HUES6 (cell line): ENCODE results near the gene FAM13A.
"Not testable (repeated sequence)": the region's sequence is repeated elsewhere in the genome, so short reads cannot be mapped to it uniquely, and the experiment has no call there.

Source experiments
- H3K27ac ChIP-seq: 2 replicates; pipeline ENCODE4 v1.7.0; 2013; ENCODE audit warnings: low read depth, mild to moderate bottlenecking, low read length, inconsistent platforms
- H3K27me3 ChIP-seq: 2 replicates; pipeline ENCODE4 v1.6.1; 2013; ENCODE audit warnings: low read length; ENCODE audit not compliant: control insufficient read depth, insufficient read depth
- H3K36me3 ChIP-seq: 2 replicates; pipeline ENCODE4 v1.6.1; 2013; ENCODE audit warnings: low read length; ENCODE audit not compliant: control insufficient read depth, insufficient read depth
- H3K4me1 ChIP-seq: 2 replicates; pipeline ENCODE4 v1.6.1; 2013; ENCODE audit warnings: low read length; ENCODE audit not compliant: control insufficient read depth, insufficient read depth
- H3K4me3 ChIP-seq: 2 replicates; pipeline ENCODE4 v1.5.1; 2013; ENCODE audit warnings: low read depth, low read length
- H3K9ac ChIP-seq: one replicate; pipeline ENCODE4 v1.6.1; 2013; ENCODE audit warnings: mild to moderate bottlenecking, low read length
- H3K9me3 ChIP-seq: 2 replicates; pipeline ENCODE4 v1.6.1; 2013; ENCODE audit warnings: low read depth, low read length; ENCODE audit not compliant: control insufficient read depth, insufficient read depth

The FAM13A gene

DNA sequence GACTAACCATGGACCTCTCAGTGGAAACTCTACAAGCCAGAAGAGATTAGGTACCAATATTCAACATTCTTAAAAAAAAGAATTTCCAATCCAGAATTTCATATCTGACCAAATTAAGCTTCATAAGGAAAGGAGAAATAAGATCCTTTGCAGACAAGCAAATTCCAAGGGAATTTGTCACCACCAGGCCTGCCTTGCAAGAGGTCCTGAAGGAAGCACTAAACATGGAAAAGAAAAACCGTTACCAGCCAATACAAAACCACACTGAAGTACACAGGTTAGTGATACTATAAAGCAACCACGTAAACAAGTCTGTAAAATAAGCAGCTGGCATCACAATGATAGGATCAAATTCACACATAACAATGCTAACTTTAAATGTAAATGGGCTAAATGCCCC, 156.6 kb downstream of the FAM13A start:
- Histone ChIP-seq H3K36me3 (peaks cover 1% of the 10 kb centered on the region; the same call in 1 of the 2 replicates), H3K4me3 (no peak overlapping the region), H3K27me3 (no peaks in the 10 kb centered on the region), H3K9me3 (peaks cover 9% of the 10 kb centered on the region; the same call in 1 of the 2 replicates), H3K27ac (no peak overlapping the region), H3K9ac (no peak overlapping the region), H3K4me1 (no peaks in the 10 kb centered on the region)

DNA sequence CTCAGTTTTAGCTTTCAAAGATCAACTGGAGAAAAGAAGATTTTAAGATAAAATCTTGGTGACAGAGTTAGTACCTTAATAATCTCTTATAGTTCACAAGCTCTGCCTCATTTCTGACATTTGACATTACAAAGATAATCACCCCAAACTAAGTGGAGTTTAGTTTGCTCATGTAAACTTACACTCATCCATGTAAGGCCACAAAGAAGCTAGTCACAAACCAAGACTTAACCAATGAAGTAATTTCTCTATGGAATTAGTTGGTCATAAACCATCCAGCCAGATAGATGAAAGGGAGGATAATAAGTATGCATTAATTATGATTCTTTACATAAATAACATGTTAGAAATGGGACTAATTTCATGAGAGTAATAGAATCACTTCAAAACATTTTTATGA, 159.2 kb downstream of the FAM13A start:
- no peak overlapping the region for H3K4me3 ChIP-seq
- peaks cover 9% of the 10 kb centered on the region; the same call in 1 of the 2 replicates for H3K9me3 ChIP-seq
- no peaks in the 10 kb centered on the region for H3K4me1 ChIP-seq
- no peak overlapping the region for H3K9ac ChIP-seq
- no peaks in the 10 kb centered on the region for H3K36me3 ChIP-seq
- no peak overlapping the region for H3K27ac ChIP-seq
- no peaks in the 10 kb centered on the region for H3K27me3 ChIP-seq

DNA sequence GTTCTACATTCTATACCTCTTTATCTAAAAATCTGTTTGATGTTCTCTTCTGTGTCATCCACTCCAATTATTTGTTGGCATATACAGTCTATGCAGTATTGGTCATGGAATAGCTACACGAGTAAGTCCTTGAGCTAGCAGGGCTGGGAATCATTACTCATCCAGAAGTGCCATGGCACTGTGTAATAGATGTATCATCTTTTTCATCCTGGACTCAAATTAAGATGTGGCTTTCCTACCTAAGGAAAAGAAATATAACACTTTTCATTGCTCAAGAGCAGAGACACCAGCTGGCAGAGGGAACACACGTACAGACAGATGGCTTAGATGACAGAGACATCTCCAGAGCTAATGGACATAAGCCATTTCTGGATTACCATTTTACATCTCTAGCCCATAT, 159.8 kb downstream of the FAM13A start:
- H3K27me3 ChIP-seq: no peaks in the 10 kb centered on the region
- H3K9me3 ChIP-seq: peaks cover 7% of the 10 kb centered on the region; the same call in 1 of the 2 replicates
- no peaks in the 10 kb centered on the region for H3K4me1 ChIP-seq
- H3K27ac ChIP-seq: no peak overlapping the region
- H3K9ac ChIP-seq: no peak overlapping the region
- H3K4me3 ChIP-seq: no peak overlapping the region
- no peaks in the 10 kb centered on the region for H3K36me3 ChIP-seq

DNA sequence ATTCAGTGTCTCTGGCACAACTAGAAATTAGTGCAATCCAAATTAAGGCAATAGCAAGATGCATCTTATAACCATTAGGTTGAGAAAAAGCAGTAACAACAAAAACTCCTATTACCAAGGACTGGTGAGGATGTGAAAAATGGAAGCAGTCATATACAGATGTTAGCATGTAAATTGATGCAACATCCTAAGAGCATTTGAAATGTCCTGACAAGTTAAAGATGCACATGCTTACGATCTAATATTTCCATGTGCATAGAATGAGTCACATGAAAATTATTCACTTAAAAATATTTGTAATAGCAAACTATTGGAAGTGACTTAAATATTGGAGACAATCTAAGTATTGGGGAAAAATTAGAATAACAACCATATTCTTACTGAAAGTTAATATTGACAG, 163.0 kb downstream of the FAM13A start:
- Histone ChIP-seq H3K36me3 (no peaks in the 10 kb centered on the region), H3K27me3 (no peaks in the 10 kb centered on the region), H3K27ac (no peak overlapping the region), H3K9me3 (no peaks in the 10 kb centered on the region), H3K4me3 (no peak overlapping the region), H3K4me1 (no peaks in the 10 kb centered on the region), H3K9ac (no peak overlapping the region)

DNA sequence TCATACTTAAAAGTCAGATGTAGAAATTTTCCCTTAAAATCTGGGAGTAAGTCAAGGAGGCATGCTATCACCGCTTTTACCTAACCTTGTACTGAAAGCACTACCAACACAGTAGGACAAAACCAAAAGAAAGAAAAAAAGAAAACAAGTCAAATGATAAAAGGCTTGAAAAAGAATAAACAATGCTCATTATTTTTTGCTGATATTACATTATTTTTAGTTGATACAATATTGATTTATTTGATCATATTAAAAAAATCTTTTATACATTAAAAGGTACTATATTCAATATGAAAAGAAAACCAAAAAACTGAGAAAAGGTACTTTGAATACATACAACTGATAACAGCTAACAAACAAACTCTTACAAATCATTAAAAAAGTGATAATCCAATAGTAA, 164.3 kb downstream of the FAM13A start:
- Histone ChIP-seq H3K4me1 (no peaks in the 10 kb centered on the region), H3K9me3 (no peaks in the 10 kb centered on the region), H3K27me3 (no peaks in the 10 kb centered on the region), H3K27ac (no peak overlapping the region), H3K4me3 (no peak overlapping the region), H3K36me3 (no peaks in the 10 kb centered on the region), H3K9ac (no peak overlapping the region)

DNA sequence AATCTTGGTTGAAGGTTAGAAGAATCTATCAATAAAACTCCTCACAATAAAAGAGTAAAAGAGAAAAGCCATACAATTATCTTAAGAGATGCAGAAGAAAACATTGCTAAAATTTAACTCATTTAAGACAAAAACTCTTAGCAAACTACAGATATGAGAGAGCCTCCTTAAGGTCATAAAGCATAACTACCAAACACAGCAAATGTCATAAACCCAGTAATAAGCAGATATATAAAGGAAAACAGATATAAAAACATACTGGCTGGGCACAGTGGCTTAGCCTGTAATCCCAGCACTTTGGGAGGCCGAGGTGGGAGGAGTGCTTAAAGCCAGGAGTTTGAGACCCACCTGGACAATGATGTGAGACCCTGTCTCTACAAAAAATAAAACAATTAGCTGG, 165.3 kb downstream of the FAM13A start:
- H3K27ac ChIP-seq: no peak overlapping the region
- no peak overlapping the region for H3K4me3 ChIP-seq
- H3K27me3 ChIP-seq: no peaks in the 10 kb centered on the region
- no peaks in the 10 kb centered on the region for H3K4me1 ChIP-seq
- H3K36me3 ChIP-seq: no peaks in the 10 kb centered on the region
- no peak overlapping the region for H3K9ac ChIP-seq
- no peaks in the 10 kb centered on the region for H3K9me3 ChIP-seq

DNA sequence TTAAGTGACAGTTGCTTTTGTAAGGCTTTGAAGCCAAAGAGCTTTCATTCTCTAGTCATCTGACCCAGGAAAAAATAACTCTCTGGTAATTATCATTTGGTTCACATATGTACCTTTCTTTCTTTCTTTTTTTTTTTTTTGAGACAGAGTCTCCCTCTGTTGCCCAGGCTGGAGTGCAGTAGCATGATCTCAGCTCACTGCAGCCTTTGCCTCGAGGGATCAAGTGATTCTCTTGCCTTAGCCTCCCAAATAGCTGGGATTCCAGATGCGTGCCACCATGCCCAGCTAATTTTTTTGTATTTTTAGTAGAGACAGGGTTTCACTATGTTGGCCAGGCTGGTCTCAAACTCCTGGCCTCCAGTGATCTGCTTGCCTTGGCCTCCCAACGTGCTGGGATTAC, 169.6 kb downstream of the FAM13A start:
- not testable (repeated sequence) for H3K27me3 ChIP-seq, H3K4me3 ChIP-seq, H3K4me1 ChIP-seq, H3K9me3 ChIP-seq, H3K9ac ChIP-seq, H3K36me3 ChIP-seq, H3K27ac ChIP-seq

DNA sequence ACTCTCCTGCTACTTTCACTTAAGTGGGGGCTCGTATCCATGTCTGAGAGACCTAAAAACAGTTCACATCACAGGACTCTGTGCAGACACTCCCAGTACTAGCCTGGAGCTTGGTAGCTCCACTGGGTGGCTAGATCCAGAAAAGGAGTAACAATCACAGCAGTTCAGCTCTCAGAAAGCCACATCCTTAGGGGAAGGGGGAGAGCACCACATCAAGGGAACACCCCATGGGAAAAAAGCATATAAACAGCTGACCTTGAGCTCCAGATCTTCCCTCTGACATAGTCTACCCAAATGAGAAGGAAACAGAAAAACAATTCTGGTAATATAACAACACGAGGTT, 175.8 kb downstream of the FAM13A start:
- Histone ChIP-seq H3K4me1 (peaks cover 12% of the 10 kb centered on the region; the same call in 1 of the 2 replicates), H3K36me3 (no peaks in the 10 kb centered on the region), H3K4me3 (no peak overlapping the region), H3K27me3 (no peaks in the 10 kb centered on the region), H3K27ac (no peak overlapping the region), H3K9ac (peak overlapping the region; percentile 30), H3K9me3 (no peaks in the 10 kb centered on the region)

DNA sequence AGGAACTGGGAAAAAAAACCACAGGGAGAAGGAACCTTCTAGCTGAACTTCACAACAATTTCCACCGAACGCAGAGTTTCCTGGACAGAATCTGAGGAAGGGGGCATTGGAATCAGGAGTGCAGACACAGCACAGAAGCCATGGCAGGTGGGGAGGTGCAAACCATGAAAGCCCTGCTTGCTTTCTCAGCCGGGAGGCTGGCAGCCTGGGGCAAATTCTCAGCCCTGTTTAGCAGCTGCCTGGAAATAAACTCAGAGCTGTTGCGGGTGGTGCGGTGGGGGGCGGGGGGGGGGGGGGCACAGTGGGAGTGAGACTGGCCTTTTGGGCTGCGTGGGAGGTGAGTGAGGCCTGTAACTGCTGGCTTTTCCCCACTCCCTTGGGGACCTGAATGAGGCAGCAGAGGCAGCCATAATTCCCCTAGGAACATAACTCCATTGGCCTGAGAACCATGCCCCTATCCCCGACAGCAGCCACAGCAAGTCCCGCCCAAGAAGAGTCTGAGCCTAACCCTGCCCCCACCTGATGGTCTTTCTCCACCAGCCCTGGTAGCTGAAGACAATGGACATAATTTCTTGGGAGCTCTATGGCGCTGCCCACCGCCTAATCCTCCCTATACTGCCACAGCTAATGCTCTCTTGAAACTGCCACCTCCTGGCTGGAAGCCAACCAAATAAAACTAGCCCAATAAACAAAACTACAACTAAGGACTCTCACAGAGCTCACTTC, 176.3 kb downstream of the FAM13A start:
- Histone ChIP-seq H3K9me3 (no peaks in the 10 kb centered on the region), H3K4me1 (peaks cover 12% of the 10 kb centered on the region; the same call in 1 of the 2 replicates), H3K27ac (peak overlapping the region; percentile 51; the same call in 1 of the 2 replicates), H3K4me3 (no peak overlapping the region), H3K27me3 (no peaks in the 10 kb centered on the region), H3K9ac (peak overlapping the region; percentile 30), H3K36me3 (no peaks in the 10 kb centered on the region)

DNA sequence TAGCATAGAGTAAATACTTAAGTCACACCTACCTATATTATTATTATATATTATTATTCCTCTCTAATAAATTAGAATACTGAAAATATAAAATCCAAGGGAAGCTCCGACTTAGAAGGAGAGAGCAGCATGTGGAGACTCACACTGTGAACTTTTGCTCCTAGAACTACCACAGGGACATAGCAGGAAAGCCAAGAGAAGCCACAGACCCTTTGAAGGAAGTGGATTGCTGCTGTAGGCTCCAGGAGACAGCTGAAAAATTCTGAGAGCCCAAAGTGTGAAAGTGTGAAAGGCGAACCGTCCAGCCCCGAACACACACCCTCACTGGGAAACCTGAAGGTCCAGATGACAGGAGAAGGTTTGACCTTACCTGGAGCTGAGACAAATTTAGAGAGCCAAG, 177.0 kb downstream of the FAM13A start:
- no peak overlapping the region for H3K4me3 ChIP-seq
- no peaks in the 10 kb centered on the region for H3K9me3 ChIP-seq
- no peaks in the 10 kb centered on the region for H3K36me3 ChIP-seq
- peaks cover 12% of the 10 kb centered on the region; the same call in 1 of the 2 replicates for H3K4me1 ChIP-seq
- H3K9ac ChIP-seq: no peak overlapping the region
- H3K27me3 ChIP-seq: no peaks in the 10 kb centered on the region
- peak overlapping the region; percentile 51; the same call in 1 of the 2 replicates for H3K27ac ChIP-seq

DNA sequence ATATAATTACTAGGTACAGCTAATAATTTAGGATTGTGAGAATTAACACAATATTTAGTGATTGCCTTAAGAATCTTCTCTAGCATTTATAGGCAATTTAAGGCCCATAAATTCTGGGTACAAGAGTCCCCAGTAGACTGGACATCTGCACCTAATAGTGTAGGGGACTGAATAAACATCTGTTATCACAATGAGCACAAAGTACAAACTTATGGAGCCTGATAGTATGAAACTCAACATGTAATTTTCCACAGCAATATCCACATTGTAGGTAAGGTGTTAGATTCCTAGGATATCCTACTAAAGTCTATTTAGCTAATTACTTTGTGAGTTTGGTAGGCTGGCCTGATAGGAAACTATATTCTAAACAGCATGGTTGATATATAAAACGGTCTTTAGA, 178.3 kb downstream of the FAM13A start:
- H3K9ac ChIP-seq: no peak overlapping the region
- H3K36me3 ChIP-seq: no peaks in the 10 kb centered on the region
- H3K9me3 ChIP-seq: no peaks in the 10 kb centered on the region
- peaks cover 12% of the 10 kb centered on the region; the same call in 1 of the 2 replicates for H3K4me1 ChIP-seq
- no peak overlapping the region for H3K27ac ChIP-seq
- no peak overlapping the region for H3K4me3 ChIP-seq
- H3K27me3 ChIP-seq: no peaks in the 10 kb centered on the region
